GM23248 (cell line): Measurements from ENCODE around the gene FASTKD1.

ENCODE experiments used
- EZH2 ChIP-seq: fragments of 200-600 bp; sonication (generic); IDR thresholded peaks from 2 replicates; pipeline ENCODE4 v1.6.1; 2018; ENCODE audit warnings: antibody characterized with exemption, mild to moderate bottlenecking; ENCODE audit not compliant: insufficient read depth, poor library complexity, severe bottlenecking
- EZH2phosphoT487 ChIP-seq: fragments of 200-600 bp; sonication (generic); IDR thresholded peaks from 2 replicates; pipeline ENCODE4 v1.6.1; 2018; ENCODE audit warnings: antibody characterized with exemption, moderate library complexity, mild to moderate bottlenecking, low read depth; ENCODE audit not compliant: insufficient read depth

DNA sequence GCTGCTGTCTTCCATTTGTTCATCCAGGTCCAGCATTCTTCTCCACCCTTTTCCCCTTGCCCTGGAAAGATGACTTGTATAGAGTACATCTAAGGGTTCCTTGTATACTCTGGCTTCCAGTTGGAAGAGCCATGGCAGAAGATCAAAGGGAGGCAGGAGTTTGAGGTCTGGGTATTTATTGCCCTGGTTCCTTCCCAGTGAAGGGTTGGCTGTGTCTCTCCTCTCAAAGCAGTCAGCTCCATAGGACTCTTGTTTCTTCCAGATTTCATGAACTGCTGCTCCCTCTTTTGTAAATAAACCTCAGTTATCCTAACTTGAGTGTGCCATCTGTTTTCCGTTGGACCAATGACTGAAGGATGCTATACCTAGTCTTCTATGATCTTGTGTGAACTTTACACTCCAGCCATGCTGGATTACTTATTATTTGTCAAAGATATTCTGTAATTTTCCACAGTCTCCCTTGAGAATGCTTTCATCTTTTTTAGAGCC, 88.0 kb downstream of the FASTKD1 start:
- TF ChIP-seq EZH2 = no peak
- no peak for TF ChIP-seq EZH2phosphoT487
